Measurements from ENCODE around the gene RNF121.
A peak's percentile ranks its signal among the peaks of the same experiment; 100 is the strongest.

RNF121 gene

GRCh38 chr11:72012091-72012630, 83.3 kb downstream of the RNF121 start:
- TF ChIP-seq CTCF (IDR thresholded peaks at IDR 0.05; ENCODE audit: insufficient read depth, low read depth, low read length, missing control alignments) = no peak
- no peak for DNase-seq (ENCODE audit: low read depth)
- H3K4me3 ChIP-seq (ENCODE audit: low read depth, low read length) = no peak overlapping the region

GRCh38 chr11:72012897-72013721, 84.3 kb downstream of the RNF121 start:
- no peak overlapping the region for H3K4me3 ChIP-seq (ENCODE audit: low read depth, low read length)
- no peak for DNase-seq (ENCODE audit: low read depth)
- TF ChIP-seq CTCF (IDR thresholded peaks at IDR 0.05; ENCODE audit: insufficient read depth, low read depth, low read length, missing control alignments) = no peak

- H3K4me3 ChIP-seq (ENCODE audit: low read depth, low read length) = no peak overlapping the region
- no peak for DNase-seq (ENCODE audit: low read depth)
- TF ChIP-seq CTCF (IDR thresholded peaks at IDR 0.05; ENCODE audit: insufficient read depth, low read depth, low read length, missing control alignments) = no peak
Observed at GRCh38 chr11:72013765-72014711, 85.2 kb downstream of the RNF121 start.

GRCh38 chr11:72014761-72015320, 86.0 kb downstream of the RNF121 start:
- TF ChIP-seq CTCF (IDR thresholded peaks at IDR 0.05; ENCODE audit: insufficient read depth, low read depth, low read length, missing control alignments) = no peak
- H3K4me3 ChIP-seq (ENCODE audit: low read depth, low read length) = no peak overlapping the region
- no peak for DNase-seq (ENCODE audit: low read depth)

- peak; percentile 33 for TF ChIP-seq CTCF (IDR thresholded peaks at IDR 0.05; ENCODE audit: insufficient read depth, low read depth, low read length, missing control alignments)
- H3K4me3 ChIP-seq (ENCODE audit: low read depth, low read length) = no peak overlapping the region
- no peak for DNase-seq (ENCODE audit: low read depth)
Observed at GRCh38 chr11:72015511-72016061, 86.7 kb downstream of the RNF121 start.

- no peak for TF ChIP-seq CTCF (IDR thresholded peaks at IDR 0.05; ENCODE audit: insufficient read depth, low read depth, low read length, missing control alignments)
- no peak overlapping the region for H3K4me3 ChIP-seq (ENCODE audit: low read depth, low read length)
- no peak for DNase-seq (ENCODE audit: low read depth)
Observed at GRCh38 chr11:72018171-72018570, 89.3 kb downstream of the RNF121 start.

Data from GM12865 (cell line).